Activated B cell treated with CpG ODN at 0.5 μM for 24 hours (primary cell): Measurements from ENCODE around the gene XIRP1. TPM values are rescaled to one million over a fixed set of nuclear protein-coding genes. Genes with fewer than 3 reads are reported as not detected.
A peak's percentile ranks its signal among the peaks of the same experiment; 100 is the strongest.

Source experiments
- ATAC-seq: fragments of 200-7000 bp; cut with Tn5 transposase; one replicate; pipeline ENCODE4 v1.10.0; 2021; ENCODE audit warnings: low read depth, mild to moderate bottlenecking, moderate library complexity
- CTCF ChIA-PET: fragments of 350-600 bp; sonication (Branson Sonifier 250); formaldehyde crosslinking; loops from one replicate; lab custom pipeline; 2021; ENCODE audit warnings: antibody characterized with exemption; lab: Charles Lee
- POLR2A ChIA-PET: fragments of 350-600 bp; sonication (Branson Sonifier 250); formaldehyde crosslinking; loops from one replicate; lab custom pipeline; 2021; ENCODE audit warnings: antibody characterized with exemption; lab: Charles Lee
- DNase-seq: peaks from one replicate; pipeline ENCODE4 v3.0.0; 2022
- H3K27ac Mint-ChIP-seq: one replicate; pipeline ENCODE4 v1.8.0; 2020; ENCODE audit warnings: mixed read lengths
- H3K27me3 Mint-ChIP-seq: one replicate; pipeline ENCODE4 v1.8.0; 2021; ENCODE audit warnings: mixed read lengths
- H3K36me3 Mint-ChIP-seq: one replicate; pipeline ENCODE4 v1.8.0; 2021; ENCODE audit warnings: low read depth, mixed read lengths
- H3K4me1 Mint-ChIP-seq: one replicate; pipeline ENCODE4 v1.8.0; 2021; ENCODE audit warnings: mixed read lengths
- H3K4me3 Mint-ChIP-seq: one replicate; pipeline ENCODE4 v1.8.0; 2020; ENCODE audit warnings: mild to moderate bottlenecking, mixed read lengths
- H3K9me3 Mint-ChIP-seq: one replicate; pipeline ENCODE4 v1.8.0; 2020; ENCODE audit warnings: mixed read lengths
- intact Hi-C: fragments of 100-400 bp; cut with micrococcal nuclease; formaldehyde crosslinking; loops from one replicate; pipeline ENCODE4 v1.15.1; 2024
- total RNA-seq: library from RNA; stranded (reverse); gene quantifications from 2 replicates; pipeline ENCODE4 v1.2.3, GENCODE V29; 2022
- TF ChIP-seq, protein P1 (sequence below): fragments of 200-600 bp; IDR thresholded peaks from one replicate; pipeline ENCODE4 v1.8.0; 2022; ENCODE audit warnings: antibody characterized with exemption, mild to moderate bottlenecking

Gene XIRP1
- total RNA-seq, 1 donor from 2014 or later: 0.60 TPM

- no peak overlapping the region for H3K4me3 Mint-ChIP-seq
- CTCF ChIA-PET: no interaction called here
Measured at GRCh38 chr3:39138804-39139415, 53.5 kb downstream of the XIRP1 start.

DNA sequence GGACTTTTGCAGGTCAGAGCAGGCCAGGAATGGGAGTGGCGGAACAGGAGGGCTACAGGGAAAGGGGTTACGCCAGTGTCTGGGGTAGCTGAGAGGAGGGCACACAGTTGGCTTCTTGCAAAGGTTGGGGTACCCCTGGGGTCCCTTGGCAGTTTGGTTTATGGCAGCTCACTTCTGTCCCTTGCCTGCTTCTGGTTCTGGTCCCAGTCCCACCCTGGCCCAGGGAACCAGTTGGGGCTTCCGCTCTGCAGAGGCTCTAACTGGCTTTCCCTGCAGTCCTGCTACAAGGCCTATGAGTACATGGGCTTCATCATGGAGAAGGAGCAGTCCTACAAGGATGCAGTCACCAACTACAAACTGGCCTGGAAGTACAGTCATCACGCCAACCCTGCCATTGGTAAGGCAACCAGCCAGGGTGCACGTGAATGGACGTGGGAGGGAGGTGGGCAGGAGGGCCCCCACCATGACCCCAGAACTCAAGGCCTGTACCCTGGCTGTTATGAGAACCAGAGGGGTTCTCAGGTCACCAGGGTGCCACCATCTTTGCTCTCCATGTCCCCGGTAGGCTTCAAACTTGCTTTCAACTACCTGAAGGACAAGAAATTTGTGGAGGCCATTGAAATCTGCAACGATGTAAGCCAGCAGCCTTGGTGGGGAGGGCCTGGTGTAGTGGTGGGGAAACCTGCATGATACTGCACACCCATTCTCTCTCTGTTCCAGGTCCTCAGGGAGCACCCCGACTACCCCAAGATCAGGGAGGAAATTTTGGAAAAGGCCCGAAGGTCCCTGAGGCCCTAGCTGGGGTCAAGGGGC, 54.2 kb downstream of the XIRP1 start:
- ChIA-PET POLR2A (no interaction called here), CTCF (no interaction called here)
- no peak overlapping the region for H3K4me3 Mint-ChIP-seq
- TF ChIP-seq, protein P1, sequence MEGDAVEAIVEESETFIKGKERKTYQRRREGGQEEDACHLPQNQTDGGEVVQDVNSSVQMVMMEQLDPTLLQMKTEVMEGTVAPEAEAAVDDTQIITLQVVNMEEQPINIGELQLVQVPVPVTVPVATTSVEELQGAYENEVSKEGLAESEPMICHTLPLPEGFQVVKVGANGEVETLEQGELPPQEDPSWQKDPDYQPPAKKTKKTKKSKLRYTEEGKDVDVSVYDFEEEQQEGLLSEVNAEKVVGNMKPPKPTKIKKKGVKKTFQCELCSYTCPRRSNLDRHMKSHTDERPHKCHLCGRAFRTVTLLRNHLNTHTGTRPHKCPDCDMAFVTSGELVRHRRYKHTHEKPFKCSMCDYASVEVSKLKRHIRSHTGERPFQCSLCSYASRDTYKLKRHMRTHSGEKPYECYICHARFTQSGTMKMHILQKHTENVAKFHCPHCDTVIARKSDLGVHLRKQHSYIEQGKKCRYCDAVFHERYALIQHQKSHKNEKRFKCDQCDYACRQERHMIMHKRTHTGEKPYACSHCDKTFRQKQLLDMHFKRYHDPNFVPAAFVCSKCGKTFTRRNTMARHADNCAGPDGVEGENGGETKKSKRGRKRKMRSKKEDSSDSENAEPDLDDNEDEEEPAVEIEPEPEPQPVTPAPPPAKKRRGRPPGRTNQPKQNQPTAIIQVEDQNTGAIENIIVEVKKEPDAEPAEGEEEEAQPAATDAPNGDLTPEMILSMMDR: no peak
- peaks cover 69% of the 10 kb centered on the region for H3K36me3 Mint-ChIP-seq
- DNase-seq: no peak
- H3K27ac Mint-ChIP-seq: peak overlapping the region; percentile 31
- H3K4me1 Mint-ChIP-seq: peaks cover 28% of the 10 kb centered on the region
- intact Hi-C loops: no loop called here
- H3K27me3 Mint-ChIP-seq: no peaks in the 10 kb centered on the region
- no peaks in the 10 kb centered on the region for H3K9me3 Mint-ChIP-seq
- no peak for ATAC-seq

More at GRCh38 chr3:39138804-39139415, 53.5 kb downstream of the XIRP1 start:
- Mint-ChIP-seq H3K4me1 (peaks cover 30% of the 10 kb centered on the region), H3K27ac (peak overlapping the region; percentile 31), H3K9me3 (no peaks in the 10 kb centered on the region), H3K27me3 (no peaks in the 10 kb centered on the region), H3K36me3 (peaks cover 69% of the 10 kb centered on the region)
- intact Hi-C loops: no loop called here
- DNase-seq (no peak), ATAC-seq (no peak)
- POLR2A ChIA-PET: interaction anchor here (0.7 kb wide), 1 partner anchor 39 kb away, joined by 3 read pairs; no protein-coding TSS in a partner anchor
- TF ChIP-seq, protein P1: no peak

DNA sequence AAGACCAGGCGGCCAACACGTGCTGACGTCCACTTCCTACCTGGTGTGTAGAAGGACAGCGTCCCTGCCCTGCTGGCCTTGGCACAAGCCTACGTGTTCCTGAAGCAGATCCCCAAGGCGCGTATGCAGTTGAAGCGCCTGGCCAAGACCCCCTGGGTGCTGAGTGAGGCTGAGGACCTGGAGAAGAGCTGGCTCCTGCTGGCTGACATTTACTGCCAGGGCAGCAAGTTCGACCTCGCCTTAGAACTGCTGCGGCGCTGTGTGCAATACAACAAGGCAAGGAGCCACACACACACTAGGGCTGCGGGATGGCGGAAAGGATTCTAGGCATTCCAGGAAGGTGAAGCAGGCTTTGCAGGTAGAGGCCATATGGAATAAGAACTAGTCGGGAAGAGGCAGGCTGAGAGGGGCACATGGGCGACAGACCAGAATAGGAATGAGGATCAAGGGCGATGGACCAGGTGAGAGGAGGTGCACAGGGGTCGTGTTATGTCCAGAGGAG, 54.9 kb downstream of the XIRP1 start:
- ChIA-PET CTCF (no interaction called here), POLR2A (interaction anchor here (0.8 kb wide), 1 partner anchor 11 kb away, joined by 3 read pairs; no protein-coding TSS in a partner anchor)
- Mint-ChIP-seq H3K4me3 (no peak overlapping the region), H3K4me1 (peaks cover 22% of the 10 kb centered on the region), H3K27ac (no peak overlapping the region), H3K27me3 (no peaks in the 10 kb centered on the region), H3K36me3 (peaks cover 66% of the 10 kb centered on the region), H3K9me3 (no peaks in the 10 kb centered on the region)
- intact Hi-C loops: no loop called here
- ATAC-seq: no peak
- TF ChIP-seq, protein P1: no peak
- DNase-seq: no peak

DNA sequence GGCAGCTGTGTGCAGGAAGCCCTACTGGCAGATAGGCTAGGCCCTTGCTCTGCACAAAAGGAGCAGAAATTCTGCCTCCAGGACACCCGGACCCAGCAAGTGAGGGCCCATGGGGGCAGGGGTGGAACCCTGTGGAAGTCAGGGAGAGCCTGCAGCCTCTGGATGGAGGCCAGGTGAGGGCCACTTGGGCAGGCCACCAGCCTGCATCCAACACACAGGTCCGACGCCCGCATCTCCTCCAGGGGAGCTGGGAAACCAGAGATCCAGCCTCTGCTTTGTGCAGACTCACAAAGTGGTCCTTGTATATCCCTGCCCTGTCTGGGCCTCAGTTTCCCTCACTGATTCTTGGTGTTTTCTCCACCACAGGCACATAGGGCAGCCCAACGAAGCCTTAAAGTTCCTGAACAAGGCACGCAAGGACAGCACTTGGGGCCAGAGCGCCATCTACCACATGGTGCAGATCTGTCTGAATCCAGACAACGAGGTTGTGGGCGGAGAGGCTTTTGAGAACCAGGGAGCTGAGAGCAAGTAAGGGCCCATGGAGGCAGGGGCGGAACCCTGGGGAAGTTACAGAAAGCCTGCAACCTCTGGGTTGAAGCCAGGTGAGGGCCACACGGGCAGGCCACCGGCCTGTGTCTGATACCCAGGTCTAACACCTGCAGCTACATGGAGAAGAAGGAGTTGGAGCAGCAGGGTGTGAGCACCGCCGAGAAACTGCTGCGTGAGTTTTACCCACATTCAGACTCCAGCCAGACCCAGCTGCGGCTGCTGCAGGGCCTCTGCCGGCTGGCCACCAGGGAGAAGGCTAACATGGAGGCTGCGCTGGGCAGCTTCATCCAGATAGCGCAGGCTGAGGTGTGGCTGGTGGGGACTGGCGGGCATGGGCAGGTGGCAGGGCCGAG, 55.6 kb downstream of the XIRP1 start:
- no peak for ATAC-seq
- intact Hi-C loops: no loop called here
- ChIA-PET CTCF (no interaction called here), POLR2A (interaction anchor here (0.8 kb wide), 1 partner anchor 12 kb away, joined by 3 read pairs; no protein-coding TSS in a partner anchor)
- H3K9me3 Mint-ChIP-seq: no peaks in the 10 kb centered on the region
- no peak overlapping the region for H3K4me3 Mint-ChIP-seq
- H3K27me3 Mint-ChIP-seq: no peaks in the 10 kb centered on the region
- peak overlapping the region; percentile 12 for H3K27ac Mint-ChIP-seq
- H3K36me3 Mint-ChIP-seq: peaks cover 65% of the 10 kb centered on the region
- TF ChIP-seq, protein P1: no peak
- peaks cover 15% of the 10 kb centered on the region for H3K4me1 Mint-ChIP-seq
- DNase-seq: no peak
